Esophagus squamous epithelium (tissue), 5 donors: Measurements from ENCODE around the gene SLC2A5. TPM values are rescaled to one million over a fixed set of nuclear protein-coding genes. Genes with fewer than 3 reads are reported as not detected.

ENCODE experiments used
- DNase-seq: peaks from one replicate; lab custom pipeline; 2025; lab: John Stamatoyannopoulos, UW
- H3K27ac ChIP-seq, 4 donors: fragments of 200-600 bp; sonication (generic); one replicate each; pipeline ENCODE4 v1.5.1; 2016 to 2019; ENCODE audit warnings: mild to moderate bottlenecking in 1 of 4
- H3K27me3 ChIP-seq, 4 donors: fragments of 200-600 bp; sonication (generic); 1 replicate in 3 of 4; 2 replicates in 1 of 4; pipeline versions ENCODE4 v1.5.1 to v1.6.0; 2017 to 2021; ENCODE audit warnings: antibody characterized with exemption in 1 of 4
- H3K36me3 ChIP-seq, 3 donors: fragments of 200-600 bp; sonication (generic); one replicate each; pipeline ENCODE4 v1.5.1; 2016 to 2019
- H3K4me1 ChIP-seq, 3 donors: fragments of 200-600 bp; sonication (generic); one replicate each; pipeline ENCODE4 v1.5.1; 2017 to 2019
- H3K4me3 ChIP-seq, 4 donors: fragments of 200-600 bp; sonication (generic); 1 replicate in 3 of 4; 2 replicates in 1 of 4; pipeline ENCODE4 v1.5.1; 2016 to 2019; ENCODE audit warnings: mild to moderate bottlenecking in 2 of 4, moderate library complexity in 1 of 4
- H3K9me3 ChIP-seq, 3 donors: fragments of 200-600 bp; sonication (generic); one replicate each; pipeline ENCODE4 v1.5.1; 2016 to 2019
- CTCF ChIP-seq, 6 experiments: fragments of 450-650 bp in 4 of 6; fragments of 200-600 bp in 2 of 6; sonication (generic) in 2 of 6; IDR thresholded peaks; one replicate each; pipeline ENCODE4 v1.5.1; 2016 to 2019; ENCODE audit warnings: antibody characterized with exemption in 6 of 6, mild to moderate bottlenecking in 4 of 6, moderate library complexity in 4 of 6
- POLR2A ChIP-seq, 4 donors: fragments of 450-650 bp; IDR thresholded peaks; one replicate each; pipeline ENCODE4 v1.6.1; 2017; ENCODE audit warnings: antibody characterized with exemption in 4 of 4, mild to moderate bottlenecking in 4 of 4, moderate library complexity in 3 of 4
- WGBS, 2 donors: methylation state at CpG; one replicate each; pipeline ENCODE4 v1.1.5; 2018; 5-methylcytosine and 5-hydroxymethylcytosine counted together
- intact Hi-C: fragments of 100-400 bp; cut with DNase I; formaldehyde crosslinking; loops from one replicate; pipeline ENCODE4 v1.15.0; 2022
- total RNA-seq, 4 donors: library from RNA; depleted of rRNA; stranded (reverse); fragments of >200 nt; gene quantifications; one replicate each; pipeline ENCODE4 v1.1.0, GENCODE V29; 2016
- donor health status: DM: yes; HTN: yes; CAD: no.

SLC2A5 gene
- total RNA-seq, 4 donors from 2014 or later, result 1.9 to 7.1 (median 4.2) TPM

- Histone ChIP-seq H3K9me3 (no peaks in the 10 kb centered on the region), H3K27me3 (no peaks in the 10 kb centered on the region), H3K36me3 (no peaks in the 10 kb centered on the region), H3K27ac (peak overlapping the region; percentile 76 to 91 (median 88)), H3K4me3 (no peak overlapping the region), H3K4me1 (peaks cover 24 to 94% (median 59%) of the 10 kb centered on the region in 3 donors)
- WGBS, 2 donors, result 78 to 91% methylated on average over 8 to 9 of the region's 50 CpGs
- DNase-seq, result no peak
- TF ChIP-seq CTCF (IDR thresholded peaks at IDR 0.05), result no peak
- intact Hi-C loops, result no loop called here
These were observed 2.3 kb upstream of the SLC2A5 start for GRCh38 chr1:9071554-9072235.

- TF ChIP-seq CTCF (IDR thresholded peaks at IDR 0.05) (no peak), POLR2A (IDR thresholded peaks at IDR 0.05) (no peak)
- DNase-seq, result no peak
- intact Hi-C loops, result no loop called here
- Histone ChIP-seq H3K36me3 (no peaks in the 10 kb centered on the region), H3K4me1 (peaks cover 24 to 90% (median 51%) of the 10 kb centered on the region in 3 donors), H3K9me3 (no peaks in the 10 kb centered on the region), H3K4me3 (no peak overlapping the region), H3K27me3 (no peaks in the 10 kb centered on the region), H3K27ac (peak overlapping the region; percentile 76 to 91 (median 88))
- WGBS, 2 donors, result 37% methylated on average over 5 to 7 of the region's 7 CpGs
These were observed 1.1 kb upstream of the SLC2A5 start for GRCh38 chr1:9070486-9070885.

- no peaks in the 10 kb centered on the region for H3K27me3 ChIP-seq
- intact Hi-C loops, result no loop called here
- no peak for DNase-seq
- H3K27ac ChIP-seq, result peak overlapping the region; percentile 76 to 91 (median 88)
- TF ChIP-seq CTCF (IDR thresholded peaks at IDR 0.05) (no peak), POLR2A (IDR thresholded peaks at IDR 0.05) (no peak)
- H3K4me3 ChIP-seq, result peak overlapping the region in 3 of 4 donors; percentile 7 to 47 (median 15)
- H3K4me1 ChIP-seq, result peaks cover 21 to 90% (median 61%) of the 10 kb centered on the region in 3 donors
- no peaks in the 10 kb centered on the region for H3K36me3 ChIP-seq
- H3K9me3 ChIP-seq, result no peaks in the 10 kb centered on the region
- whole genome bisulfite sequencing, 2 donors, result 5 to 9% methylated on average over 4 of the region's 4 CpGs
These were observed 482 bp downstream of the SLC2A5 start for GRCh38 chr1:9068981-9069325.

GRCh38 chr1:9066945-9067807 lies 2.3 kb downstream of the SLC2A5 start:
- no peaks in the 10 kb centered on the region for H3K36me3 ChIP-seq
- intact Hi-C loops, result no loop called here
- H3K27ac ChIP-seq, result peak overlapping the region in 3 of 4 donors; percentile 53 to 73 (median 58)
- DNase-seq, result no peak
- H3K9me3 ChIP-seq, result no peaks in the 10 kb centered on the region
- H3K4me1 ChIP-seq, result peaks cover 21 to 84% (median 57%) of the 10 kb centered on the region in 3 donors
- WGBS, 2 donors, result 62 to 73% methylated on average over 14 to 22 of the region's 24 CpGs
- no peaks in the 10 kb centered on the region for H3K27me3 ChIP-seq
- no peak overlapping the region for H3K4me3 ChIP-seq
- TF ChIP-seq POLR2A (IDR thresholded peaks at IDR 0.05) (no peak), CTCF (IDR thresholded peaks at IDR 0.05) (no peak)
